Midbrain (tissue), 1 donor: ENCODE data around the gene ZCCHC24.
A peak's percentile ranks its signal among the peaks of the same experiment; 100 is the strongest.

ENCODE experiments used
- DNase-seq: peaks from one replicate; lab custom pipeline; 2025; lab: John Stamatoyannopoulos, UW

The ZCCHC24 gene

GRCh38 chr10:79360499-79361342 is 84.7 kb downstream of the ZCCHC24 start:
- no peak for DNase-seq

DNA sequence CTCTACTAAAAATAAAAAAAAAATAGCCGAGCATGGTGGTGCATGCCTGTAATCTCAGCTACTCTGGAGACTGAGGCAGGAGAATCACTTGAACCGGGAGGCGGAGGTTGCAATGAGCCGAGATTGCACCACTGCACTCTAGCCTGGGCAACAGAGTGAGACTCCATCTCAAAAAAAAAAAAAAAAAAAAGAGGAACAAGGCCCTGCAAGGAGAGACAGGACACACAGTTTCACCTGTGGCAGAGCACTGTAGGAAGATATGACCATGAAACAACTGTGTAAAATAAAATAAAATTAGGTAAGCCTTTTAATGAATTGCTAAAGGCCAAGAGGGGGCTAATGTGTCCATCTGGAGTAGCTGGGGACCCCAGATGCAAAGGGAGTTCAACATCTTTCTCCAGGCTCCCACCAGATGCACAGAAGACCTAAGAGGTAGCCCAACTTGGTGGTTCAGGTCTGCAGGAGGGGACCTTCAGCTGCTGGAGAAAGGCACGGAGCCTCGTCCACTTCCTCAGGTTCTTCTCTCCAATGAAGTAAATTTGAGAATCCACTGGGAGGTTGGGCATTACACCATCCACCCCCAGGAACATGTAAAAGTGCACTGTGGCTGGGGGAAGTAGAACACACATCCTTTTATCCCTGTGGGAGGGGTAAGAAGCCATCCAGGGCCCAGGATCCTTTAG is 85.5 kb downstream of the ZCCHC24 start:
- DNase-seq: no peak

DNA sequence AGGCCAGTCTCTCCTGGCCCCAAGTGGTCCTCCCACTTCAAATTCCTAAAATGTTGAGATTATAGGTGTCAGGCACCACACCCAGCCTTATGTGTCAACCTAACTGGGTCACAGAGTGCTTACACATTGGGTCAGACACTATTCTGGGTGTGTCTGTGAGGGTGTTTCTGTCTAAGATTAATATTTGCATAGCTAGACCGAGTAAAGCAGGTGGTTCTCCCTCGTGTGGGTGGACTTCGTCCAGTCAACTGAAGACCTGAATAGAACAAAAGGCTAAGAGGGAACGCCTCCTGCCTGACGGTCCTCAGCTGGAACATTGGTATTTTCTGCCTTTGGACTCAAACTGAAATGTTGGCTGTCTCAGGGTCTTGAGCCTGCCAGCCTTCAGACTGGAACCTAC is 86.6 kb downstream of the ZCCHC24 start:
- DNase-seq: no peak

- no peak for DNase-seq
Measured at GRCh38 chr10:79357180-79357579, 88.2 kb downstream of the ZCCHC24 start.

GRCh38 chr10:79356104-79356503 is 89.3 kb downstream of the ZCCHC24 start:
- DNase-seq: no peak

- DNase-seq: no peak
Measured at GRCh38 chr10:79355420-79356017, 89.9 kb downstream of the ZCCHC24 start.

DNA sequence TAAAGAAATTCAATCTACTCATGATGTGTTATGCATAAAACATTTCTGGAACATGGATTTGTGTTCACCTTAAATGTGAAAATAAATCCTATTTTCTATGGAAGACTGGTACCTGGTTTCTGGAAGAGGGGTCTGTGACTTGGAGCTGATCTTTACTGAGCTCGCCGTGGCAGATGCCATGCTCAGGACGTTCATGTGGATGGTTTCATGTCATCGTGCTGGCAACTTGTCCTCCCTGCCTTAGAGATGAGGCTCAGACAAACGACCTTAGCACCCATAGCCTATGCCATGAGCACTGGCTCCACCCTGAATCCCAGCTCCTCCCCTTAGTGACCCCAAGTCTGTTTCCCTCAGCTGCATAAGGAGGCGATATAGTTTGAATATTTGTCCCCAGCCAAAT is 90.8 kb downstream of the ZCCHC24 start:
- no peak for DNase-seq

GRCh38 chr10:79354141-79354540 is 91.3 kb downstream of the ZCCHC24 start:
- no peak for DNase-seq

- DNase-seq: no peak
Measured at GRCh38 chr10:79353726-79354125, 91.7 kb downstream of the ZCCHC24 start.

DNA sequence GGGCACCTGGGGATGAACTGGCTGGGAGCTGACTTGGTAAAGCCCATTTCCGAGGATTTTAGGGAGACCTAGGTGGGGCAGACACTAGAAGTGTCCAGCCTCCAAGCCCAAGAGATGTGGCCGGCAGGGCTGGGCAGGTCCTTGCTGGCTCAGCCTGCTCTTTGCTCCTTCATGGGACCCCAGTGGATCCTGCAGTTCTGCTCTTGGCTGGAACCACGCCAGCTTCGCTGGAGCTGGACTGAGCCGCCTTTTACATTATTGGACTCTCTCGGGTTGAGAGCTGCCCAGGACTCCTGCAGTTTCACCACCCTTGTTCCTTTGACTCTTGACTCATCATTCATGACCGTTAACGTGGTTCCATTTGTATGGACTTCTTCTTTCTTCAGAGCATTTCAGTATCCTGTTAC is 92.4 kb downstream of the ZCCHC24 start:
- DNase-seq: no peak

- DNase-seq: no peak
Measured at GRCh38 chr10:79352035-79352877, 93.2 kb downstream of the ZCCHC24 start.

DNA sequence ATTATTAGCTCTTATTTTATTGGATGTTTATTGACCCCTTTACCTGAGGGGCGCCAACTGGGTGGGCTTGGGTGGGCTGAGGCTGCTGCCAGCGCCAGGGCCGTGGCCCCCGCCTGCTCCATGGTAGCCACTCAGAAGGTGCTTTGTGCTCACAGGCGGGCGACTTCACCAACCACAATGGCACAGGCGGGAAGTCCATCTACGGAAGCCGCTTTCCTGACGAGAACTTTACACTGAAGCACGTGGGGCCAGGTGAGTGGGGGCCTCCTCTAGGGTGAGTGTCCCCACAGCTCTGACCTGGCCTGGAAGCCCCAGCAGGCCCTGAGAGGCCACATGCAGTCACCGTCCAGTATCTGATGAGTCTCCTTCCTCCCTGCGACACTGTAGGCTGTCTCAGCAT is 94.1 kb downstream of the ZCCHC24 start:
- no peak for DNase-seq

- DNase-seq: no peak
Measured at GRCh38 chr10:79350407-79351154, 94.8 kb downstream of the ZCCHC24 start.

GRCh38 chr10:79349766-79350406 is 95.5 kb downstream of the ZCCHC24 start:
- no peak for DNase-seq

- DNase-seq: no peak
Measured at GRCh38 chr10:79349072-79349491, 96.3 kb downstream of the ZCCHC24 start.

DNA sequence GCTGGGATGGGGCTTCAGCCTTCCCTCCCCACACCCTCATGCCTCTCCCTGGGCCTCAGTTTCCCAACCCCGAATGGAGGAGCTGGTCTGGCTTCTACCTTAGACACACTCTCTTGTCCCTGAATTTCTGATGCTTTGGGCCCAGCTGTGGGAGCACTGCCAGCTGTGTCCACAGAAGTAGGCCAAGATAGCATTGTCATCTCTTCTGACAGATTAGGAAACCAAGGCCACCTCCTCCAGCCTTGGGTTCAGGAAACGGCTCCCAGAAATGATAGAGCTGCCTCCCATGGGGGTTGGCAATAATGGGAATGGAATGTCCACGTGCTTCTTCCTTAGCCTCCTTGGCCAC is 96.8 kb downstream of the ZCCHC24 start:
- no peak for DNase-seq

DNA sequence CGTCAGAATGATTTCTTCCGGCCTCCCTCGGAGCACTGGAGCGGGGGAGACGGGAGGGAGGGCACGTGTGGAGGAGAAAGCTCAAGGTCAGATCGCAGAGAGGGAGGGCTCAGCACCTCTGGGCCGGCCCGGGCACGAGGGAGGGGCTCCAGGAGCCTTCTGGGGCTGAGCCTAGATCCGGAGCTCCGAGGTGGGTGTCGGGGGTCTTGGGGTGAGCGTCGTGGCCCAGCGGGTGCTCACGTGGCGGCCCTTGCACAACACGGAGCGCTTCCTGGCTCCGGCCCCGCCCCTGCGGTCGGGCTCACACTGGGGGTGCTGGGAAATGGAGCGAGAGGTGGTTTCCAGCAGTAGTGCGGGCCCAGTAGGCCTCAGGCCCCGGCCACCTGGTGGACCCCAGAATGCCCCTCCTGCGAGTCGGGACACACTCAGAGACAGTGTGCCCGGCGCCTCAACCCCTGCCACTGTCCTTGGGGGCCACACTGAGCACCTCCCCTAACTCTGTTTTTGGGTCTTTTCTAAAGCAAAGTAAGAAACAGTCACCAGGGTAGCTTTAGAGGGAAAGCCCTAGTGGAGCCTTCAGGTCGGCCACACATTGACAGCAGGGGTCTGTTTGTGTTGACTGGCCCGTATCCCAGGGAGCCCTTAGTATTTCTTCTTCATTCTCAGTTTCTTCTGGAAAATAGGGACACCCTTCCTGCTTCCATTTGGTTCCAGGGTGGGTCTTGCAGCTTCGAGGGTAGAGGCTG is 97.4 kb downstream of the ZCCHC24 start:
- DNase-seq: peak; percentile 30

GRCh38 chr10:79347226-79347893 is 98.1 kb downstream of the ZCCHC24 start, which contains the start of gene PPIF:
Gene PPIF (plus strand): TSS chr10:79347469. CDS start chr10:79347549, 80 bp downstream.
- peak; percentile 94 for DNase-seq

DNA sequence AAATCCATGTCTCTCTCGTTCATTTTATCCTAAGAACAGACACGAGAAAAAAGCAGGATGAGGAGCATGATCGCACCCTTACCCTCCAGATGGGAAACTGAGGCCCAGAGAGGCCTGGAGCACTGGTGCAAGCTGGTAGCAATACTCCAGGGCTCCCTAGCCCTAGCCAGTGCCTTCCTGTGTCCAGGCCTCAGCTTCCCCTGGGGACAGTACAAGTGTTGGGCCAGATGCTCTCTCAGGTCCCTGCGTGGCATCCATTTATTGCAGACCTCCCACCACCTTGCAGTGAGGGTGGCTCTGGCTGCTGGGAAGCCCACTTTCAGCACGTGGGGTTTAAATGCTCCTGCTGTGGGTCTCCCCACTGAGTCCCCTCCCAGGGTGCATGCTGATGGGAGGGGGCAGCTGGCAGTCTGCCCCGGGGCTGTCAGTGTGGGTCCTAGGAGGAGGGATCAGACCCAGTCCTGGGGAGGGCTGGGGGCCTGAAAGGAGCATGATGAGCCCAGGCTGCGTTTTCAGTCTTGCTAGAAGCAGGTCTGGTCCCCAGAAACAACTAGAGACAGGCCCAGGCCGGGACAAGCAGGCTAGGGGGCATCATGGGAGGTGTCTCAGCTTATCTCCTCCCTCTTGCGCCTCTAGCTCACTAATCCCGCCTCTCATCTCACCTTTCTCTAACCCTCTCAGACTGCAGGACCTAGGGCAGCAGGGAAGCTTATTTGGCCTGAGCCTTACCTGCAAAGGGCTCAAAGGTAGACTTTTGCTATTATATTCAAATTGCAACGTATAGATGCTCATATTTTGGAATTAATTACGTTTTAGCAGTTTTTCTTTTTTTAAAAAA is 98.8 kb downstream of the ZCCHC24 start:
- no peak for DNase-seq
